ENCODE data around the gene RNF181. TPM values are rescaled to one million over a fixed set of nuclear protein-coding genes. Genes with fewer than 3 reads are reported as not detected.

The RNF181 gene
- polyA plus RNA-seq, 2 of the 4 experiments (the other 2 are of a cell fraction) = 189 to 287 TPM

GRCh38 chr2:85601771-85602475, 6.4 kb downstream of the RNF181 start:
- no peaks in the 10 kb centered on the region for H3K9me3 ChIP-seq
- TF ChIP-seq EP300 (IDR thresholded peaks at IDR 0.05) = no peak
- TF ChIP-seq EHF (CRISPR knock-in tag; IDR thresholded peaks at IDR 0.05) = no peak
- TF ChIP-seq ESRRA (IDR thresholded peaks at IDR 0.05; ENCODE audit: borderline replicate concordance, low read length) = no peak
- no peak for TF ChIP-seq KDM5A (IDR thresholded peaks at IDR 0.05)
- no peak for FAIRE-seq
- peak overlapping the region; percentile 81 for H3K4me2 ChIP-seq
- H3K27ac ChIP-seq = peak overlapping the region; percentile 88 to 92
- DNase-seq (ENCODE audit: low read depth in 1 of 2, low spot score in 1 of 2) = peak in 1 of 2 experiments; percentile 51
- peaks cover 21% of the 10 kb centered on the region for H3K4me1 ChIP-seq
- H3K4me3 ChIP-seq = peak overlapping the region; percentile 66
- ChIA-PET CTCF (interaction anchor here (0.9 to 1.8 kb wide), 6 partner anchors 8 to 210 kb away, joined by 3 to 5 read pairs (median 4); partner anchors contain the start of gene USP39), POLR2A (interaction anchor here (0.7 to 2.2 kb wide), 5 partner anchors 10 to 274 kb away, joined by 3 to 20 read pairs (median 3); partner anchors contain the start of genes C2orf68, MAT2A, SH2D6 and TGOLN2)
- ATAC-seq = peak; percentile 69 to 70
- 13% methylated on average over 32 of the region's 36 CpGs for WGBS (ENCODE audit: missing lambda C conversion rate)

GRCh38 chr2:85602476-85603234, 7.1 kb downstream of the RNF181 start, which contains the start of gene TMEM150A:
Gene TMEM150A, minus strand, starts transcription at chr2:85602698. Its CDS starts 750 bp downstream, at chr2:85601948.
- peak within 1 kb of the TSS; percentile 88 to 92 for H3K27ac ChIP-seq
- ChIA-PET POLR2A (interaction anchor here (0.5 to 2.2 kb wide), 6 partner anchors 10 to 275 kb away, joined by 3 to 20 read pairs (median 3); partner anchors contain the start of genes C2orf68, GGCX, MAT2A and SH2D6), CTCF (interaction anchor here (0.6 to 1.8 kb wide), 11 partner anchors 11 to 246 kb away, joined by 3 to 5 read pairs (median 3); partner anchors contain the start of gene GGCX)
- 5% methylated on average over 22 of the region's 73 CpGs for WGBS (ENCODE audit: missing lambda C conversion rate)
- H3K9me3 ChIP-seq = no peaks in the 10 kb centered on the region
- peak; percentile 87 to 94 for ATAC-seq
- peak within 1 kb of the TSS; percentile 81 for H3K4me2 ChIP-seq
- peak within 1 kb of the TSS; percentile 66 for H3K4me3 ChIP-seq
- peak; percentile 83 to 88 for DNase-seq (ENCODE audit: low read depth in 1 of 2, low spot score in 1 of 2)
- FAIRE-seq = no peak
- H3K4me1 ChIP-seq = peaks cover 20% of the 10 kb centered on the region
- TF ChIP-seq TP53 (CRISPR knock-in tag; IDR thresholded peaks at IDR 0.05) (peak; percentile 53; the same call in 1 of the 2 replicates), RAD21 (conservative IDR thresholded peaks at IDR 0.05 in 1 of 2, IDR thresholded peaks at IDR 0.05 in 1 of 2) (0 out of 5 replicates have a peak, but pooled peaks have one; percentile 10 to 13), ZSCAN20 (CRISPR knock-in tag; IDR thresholded peaks at IDR 0.05) (no peak), HES2 (IDR thresholded peaks at IDR 0.05) (no peak), POLR2A (IDR thresholded peaks at IDR 0.05; ENCODE audit: low read length) (peak; percentile 63), SREBF2 (IDR thresholded peaks at IDR 0.05) (no peak), NFE2L2 (conservative IDR thresholded peaks at IDR 0.05; ENCODE audit: low read length) (no peak), EHF (CRISPR knock-in tag; IDR thresholded peaks at IDR 0.05) (no peak), RARB (CRISPR knock-in tag; IDR thresholded peaks at IDR 0.05) (no peak), FOSB (CRISPR knock-in tag; IDR thresholded peaks at IDR 0.05) (no peak), RCOR1 (IDR thresholded peaks at IDR 0.05; ENCODE audit: low read depth, low read length) (0 out of 2 replicates have a peak, but pooled peaks have one; percentile 39), POLR2AphosphoS2 (conservative IDR thresholded peaks at IDR 0.05; ENCODE audit: low read length) (no peak), KDM5A (IDR thresholded peaks at IDR 0.05) (no peak), ZFP36 (IDR thresholded peaks at IDR 0.05; ENCODE audit: borderline replicate concordance, partially characterized antibody) (no peak), ZNF302 (CRISPR knock-in tag; IDR thresholded peaks at IDR 0.05) (no peak), ZC3H11A (IDR thresholded peaks at IDR 0.05) (no peak), SMC3 (IDR thresholded peaks at IDR 0.05) (peak; percentile 50), ELK1 (IDR thresholded peaks at IDR 0.05; ENCODE audit: low read depth, low read length) (no peak), BCL3 (IDR thresholded peaks at IDR 0.05) (peak; percentile 91), MAZ (IDR thresholded peaks at IDR 0.05; ENCODE audit: borderline replicate concordance, low read depth, low read length) (no peak), HEYL (CRISPR knock-in tag; IDR thresholded peaks at IDR 0.05) (no peak), PHF8 (IDR thresholded peaks at IDR 0.05; ENCODE audit: borderline replicate concordance, low read depth) (peak; percentile 89), JUN (IDR thresholded peaks at IDR 0.05) (peak in 1 of 2 experiments; percentile 84; a peak in 4 of 5 replicates), E2F6 (IDR thresholded peaks at IDR 0.05; ENCODE audit: borderline replicate concordance, low read depth) (peak; percentile 66; the same call in 1 of the 2 replicates), MYC (IDR thresholded peaks at IDR 0.05; ENCODE audit: borderline replicate concordance, low read length) (0 out of 2 replicates have a peak, but pooled peaks have one; percentile 26), CEBPB (IDR thresholded peaks at IDR 0.05) (peak in 1 of 2 experiments; percentile 18; a peak in 1 of 4 replicates), GATA3 (IDR thresholded peaks at IDR 0.05; ENCODE audit: borderline replicate concordance) (no peak; the same call in 1 of the 2 replicates), MAX (IDR thresholded peaks at IDR 0.05) (peak; percentile 87)
